ENCODE results near the gene GFM1. TPM values are rescaled to one million over a fixed set of nuclear protein-coding genes. Genes with fewer than 3 reads are reported as not detected.

GFM1 gene
- total and polyA plus RNA-seq, 2 of the 13 experiments (the other 11 are each of a cell fraction or from before 2014, with no cell fraction given), result 10.5 to 59.0 TPM

DNA sequence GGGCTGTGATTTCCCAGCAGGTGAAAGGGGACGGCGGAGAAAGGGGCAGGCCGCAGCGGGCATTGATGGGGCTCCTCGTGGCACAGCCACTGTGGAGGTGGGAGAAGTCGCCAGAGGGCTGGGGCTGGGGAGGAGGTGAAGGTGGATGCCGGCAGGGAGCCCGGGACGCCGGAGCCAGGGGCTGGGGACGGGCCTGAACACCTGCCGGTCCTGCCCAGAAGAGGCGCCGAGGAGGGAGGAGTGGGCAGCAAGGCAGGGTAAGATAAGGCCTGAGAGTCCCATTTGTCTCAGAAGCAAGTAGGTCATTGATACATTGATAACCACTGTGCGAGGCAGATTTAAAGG is 88.5 kb downstream of the GFM1 start (continued):
- TF ChIP-seq ZNF232 (CRISPR knock-in tag; IDR thresholded peaks at IDR 0.05; ENCODE audit: borderline replicate concordance) (no peak), ZNF782 (CRISPR knock-in tag; IDR thresholded peaks at IDR 0.05; ENCODE audit: borderline replicate concordance) (no peak)

DNA sequence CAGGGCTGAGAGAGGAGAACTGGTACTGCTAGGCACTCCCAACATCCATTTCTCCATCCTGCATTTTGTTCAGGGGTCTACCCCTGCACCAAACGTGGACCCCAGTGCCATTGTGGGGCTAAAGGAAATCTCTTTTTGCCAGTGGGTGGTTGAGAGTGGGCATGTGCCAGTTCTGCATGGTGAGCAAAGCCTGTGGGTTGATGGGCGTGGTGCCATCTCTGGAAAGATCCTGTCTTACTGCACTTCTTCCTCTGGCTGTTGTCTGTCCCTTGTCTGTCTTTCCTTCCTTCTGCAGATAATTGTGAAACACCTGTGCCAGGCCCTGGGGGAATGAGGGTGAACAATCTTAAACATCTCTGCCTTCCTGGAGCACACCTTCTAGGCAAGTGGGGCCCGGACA is 89.3 kb downstream of the GFM1 start:
- no peaks in the 10 kb centered on the region for H4K20me1 ChIP-seq (ENCODE audit: insufficient read depth, low read length)
- H2AFZ ChIP-seq (ENCODE audit: low read length), result no peak overlapping the region
- no peaks in the 10 kb centered on the region for H3K79me2 ChIP-seq (ENCODE audit: insufficient read depth, low read length)
- ChIA-PET CTCF (ENCODE audit: low intra/inter-chr PET ratio, low total read pairs) (no interaction called here), POLR2A (no interaction called here)
- ATAC-seq (no peak), DNase-seq (ENCODE audit: low spot score) (no peak), FAIRE-seq (no peak)
- H3K4me1 ChIP-seq (ENCODE audit: insufficient read depth, low read length), result no peaks in the 10 kb centered on the region
- no TSS peak for BruUV-seq (replicated peaks)
- no peak overlapping the region for H3K9ac ChIP-seq (ENCODE audit: insufficient read depth, low read depth, low read length)
- no peak overlapping the region for H3K27ac ChIP-seq (ENCODE audit: extremely low read length, insufficient read depth, low read length)
- H3K4me3 ChIP-seq (replicated peaks in 1 of 3; ENCODE audit: insufficient read depth in 1 of 3, low read depth in 2 of 3, low read length in 3 of 3), result no peak overlapping the region
- TF ChIP-seq SYNCRIP (IDR thresholded peaks at IDR 0.05; ENCODE audit: insufficient read depth, low read depth, low read length) (no peak), KDM4B (CRISPR knock-in tag; IDR thresholded peaks at IDR 0.05) (no peak), ZSCAN21 (CRISPR knock-in tag; IDR thresholded peaks at IDR 0.05; ENCODE audit: borderline replicate concordance) (no peak), GLI4 (CRISPR knock-in tag; IDR thresholded peaks at IDR 0.05; ENCODE audit: borderline replicate concordance) (no peak), SPEN (CRISPR knock-in tag; IDR thresholded peaks at IDR 0.05; ENCODE audit: low read depth) (no peak), SP2 (CRISPR knock-in tag; IDR thresholded peaks at IDR 0.05) (no peak), PAX8 (CRISPR knock-in tag; IDR thresholded peaks at IDR 0.05; ENCODE audit: borderline replicate concordance) (no peak), ZNF552 (CRISPR knock-in tag; IDR thresholded peaks at IDR 0.05; ENCODE audit: borderline replicate concordance) (no peak)
- H3K9me3 ChIP-seq (ENCODE audit: low read length), result peaks cover 4% of the 10 kb centered on the region; the same call in 1 of the 2 replicates
- H3K27me3 ChIP-seq (ENCODE audit: control insufficient read depth in 1 of 2, insufficient read depth in 2 of 2, low read length in 2 of 2), result no peaks in the 10 kb centered on the region
- no peaks in the 10 kb centered on the region for H3K36me3 ChIP-seq (replicated peaks in 1 of 2; ENCODE audit: control insufficient read depth in 1 of 2, insufficient read depth in 2 of 2, low read length in 2 of 2)
- in situ Hi-C loops (cut with HindIII; ENCODE audit: extremely low pct_ligation_motif_present, low pct_unique_long_range_greater_than_20kb), result no loop called here
- no peak overlapping the region for H3K4me2 ChIP-seq (ENCODE audit: low read depth, low read length)
- intact Hi-C loops (cut with micrococcal nuclease; ENCODE audit: unreplicated experiment), result no loop called here
- WGBS (ENCODE audit: low lambda C conversion rate), result 48% methylated on average over 2 of the region's 3 CpGs
